HEK293T (cell line): ENCODE results near the gene WWTR1.
A peak's percentile ranks its signal among the peaks of the same experiment; 100 is the strongest.

ENCODE experiments used
- CTCF ChIA-PET: fragments of 350-600 bp; formaldehyde crosslinking; extraction: SDS; loops from one replicate; lab custom pipeline; 2021; ENCODE audit warnings: antibody characterized with exemption, inconsistent platforms; lab: Yijun Ruan, JAX
- POLR2A ChIA-PET: fragments of 350-600 bp; formaldehyde crosslinking; extraction: SDS; loops from one replicate; lab custom pipeline; 2020; ENCODE audit warnings: antibody characterized with exemption, inconsistent platforms; lab: Yijun Ruan, JAX
- DNase-seq: peaks from one replicate; pipeline ENCODE4 v3.0.0; 2012; ENCODE audit warnings: mixed read lengths; ENCODE audit errors: extremely low spot score
- ARNT ChIP-seq: fragments of 450-650 bp; IDR thresholded peaks from 2 replicates; pipeline ENCODE4 v1.6.1; 2017; ENCODE audit warnings: mild to moderate bottlenecking
- BHLHE40 ChIP-seq: fragments of 450-650 bp; IDR thresholded peaks from 2 replicates; pipeline ENCODE4 v1.6.1; 2016; ENCODE audit warnings: mild to moderate bottlenecking, moderate library complexity, borderline replicate concordance
- CTBP1 ChIP-seq: fragments of 450-650 bp; IDR thresholded peaks from 2 replicates; pipeline ENCODE4 v1.6.1; 2016; ENCODE audit warnings: borderline replicate concordance
- ELF4 ChIP-seq: fragments of 450-650 bp; IDR thresholded peaks from 2 replicates; pipeline ENCODE4 v1.6.1; 2017; ENCODE audit warnings: antibody characterized with exemption
- FOXA1 ChIP-seq: fragments of 450-650 bp; IDR thresholded peaks from 2 replicates; pipeline ENCODE4 v1.6.1; 2016; ENCODE audit warnings: mild to moderate bottlenecking
- FOXK2 ChIP-seq: fragments of 450-650 bp; IDR thresholded peaks from 2 replicates; pipeline ENCODE4 v1.6.1; 2016; ENCODE audit warnings: mild to moderate bottlenecking
- FOXM1 ChIP-seq: fragments of 450-650 bp; IDR thresholded peaks from 2 replicates; pipeline ENCODE4 v1.6.1; 2017; ENCODE audit warnings: mild to moderate bottlenecking, borderline replicate concordance
- HDGF ChIP-seq: fragments of 450-650 bp; IDR thresholded peaks from 2 replicates; pipeline ENCODE4 v1.6.1; 2017; ENCODE audit warnings: antibody characterized with exemption, borderline replicate concordance
- L3MBTL2 ChIP-seq: fragments of 450-650 bp; conservative IDR thresholded peaks from 2 replicates; pipeline ENCODE4 v1.6.1; 2016; ENCODE audit warnings: mild to moderate bottlenecking
- LEF1 ChIP-seq: fragments of 450-650 bp; IDR thresholded peaks from 2 replicates; pipeline ENCODE4 v1.6.1; 2017; ENCODE audit warnings: mild to moderate bottlenecking, borderline replicate concordance
- NFRKB ChIP-seq: fragments of 450-650 bp; IDR thresholded peaks from 2 replicates; pipeline ENCODE4 v1.6.1; 2016; ENCODE audit warnings: mild to moderate bottlenecking, moderate library complexity
- PKNOX1 ChIP-seq: fragments of 450-650 bp; IDR thresholded peaks from 2 replicates; pipeline ENCODE4 v1.6.1; 2016
- SP1 ChIP-seq: fragments of 450-650 bp; IDR thresholded peaks from 2 replicates; pipeline ENCODE4 v1.6.1; 2017
- SUZ12 ChIP-seq: fragments of 450-650 bp; IDR thresholded peaks from 2 replicates; pipeline ENCODE4 v1.6.1; 2016; ENCODE audit warnings: mild to moderate bottlenecking
- TARDBP ChIP-seq: fragments of 450-650 bp; IDR thresholded peaks from 2 replicates; pipeline ENCODE4 v1.6.1; 2016
- ZNF384 ChIP-seq: fragments of 450-650 bp; IDR thresholded peaks from 2 replicates; pipeline ENCODE4 v1.6.1; 2016

WWTR1 gene

GRCh38 chr3:149701977-149702350, 44.1 kb upstream of the WWTR1 start:
- TF ChIP-seq ZNF384 = no peak
- no peak for TF ChIP-seq L3MBTL2
- TF ChIP-seq SP1 = no peak
- no peak for TF ChIP-seq TARDBP
- no peak for DNase-seq
- ChIA-PET POLR2A (no interaction called here), CTCF (no interaction called here)

GRCh38 chr3:149701206-149701976, 43.6 kb upstream of the WWTR1 start:
- ChIA-PET POLR2A (no interaction called here), CTCF (interaction anchor here (0.7 kb wide), 1 partner anchor 66 kb away, joined by 4 read pairs; no protein-coding TSS in a partner anchor)
- no peak for DNase-seq
- no peak for TF ChIP-seq ZNF384
- TF ChIP-seq FOXK2 = no peak
- no peak for TF ChIP-seq HDGF
- TF ChIP-seq SP1 = no peak
- TF ChIP-seq PKNOX1 = no peak
- no peak for TF ChIP-seq L3MBTL2
- TF ChIP-seq FOXA1 = no peak
- TF ChIP-seq CTBP1 = no peak
- no peak for TF ChIP-seq SUZ12
- TF ChIP-seq ARNT = no peak
- no peak for TF ChIP-seq BHLHE40
- TF ChIP-seq TARDBP = no peak
- TF ChIP-seq FOXM1 = no peak
- no peak for TF ChIP-seq ELF4

- ChIA-PET POLR2A (no interaction called here), CTCF (interaction anchor here (1.0 kb wide), 1 partner anchor 16 kb away, joined by 3 read pairs; no protein-coding TSS in a partner anchor)
- TF ChIP-seq FOXK2 (no peak), BHLHE40 (no peak), ZNF384 (no peak), NFRKB (no peak), LEF1 (no peak), ARNT (no peak), FOXM1 (no peak), SUZ12 (no peak), CTBP1 (no peak), PKNOX1 (no peak), TARDBP (no peak), ELF4 (no peak), L3MBTL2 (no peak), FOXA1 (no peak), SP1 (no peak), HDGF (no peak)
- no peak for DNase-seq
These were observed 30.4 kb upstream of the WWTR1 start for GRCh38 chr3:149688122-149688757.

DNA sequence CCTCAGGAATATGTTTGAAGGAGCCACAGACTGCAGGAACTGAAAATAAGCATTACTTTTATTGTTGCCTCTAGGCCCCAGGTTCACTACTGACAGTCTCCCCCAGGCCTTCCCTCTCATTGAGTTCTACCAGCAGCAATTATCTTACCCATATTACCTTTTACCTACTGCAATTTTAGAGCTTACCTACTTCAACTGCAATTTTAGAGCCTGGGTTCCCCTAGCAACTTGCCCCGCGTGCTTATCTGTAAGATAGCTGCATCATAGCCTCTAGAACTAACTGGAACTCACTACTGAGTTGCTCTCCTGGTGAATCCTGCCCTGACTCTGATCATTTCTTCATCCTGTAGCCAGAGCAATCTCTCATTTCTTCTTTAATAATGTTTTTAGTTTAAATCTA, 29.2 kb upstream of the WWTR1 start:
- DNase-seq = no peak
- ChIA-PET POLR2A (no interaction called here), CTCF (interaction anchor here (1.0 to 1.4 kb wide), 2 partner anchors 15 to 30 kb away, joined by 3 to 4 read pairs; no protein-coding TSS in a partner anchor)
- TF ChIP-seq FOXA1 (no peak), SUZ12 (no peak), HDGF (no peak), NFRKB (no peak), FOXM1 (no peak), BHLHE40 (no peak), SP1 (no peak), PKNOX1 (no peak), L3MBTL2 (no peak), LEF1 (no peak)

GRCh38 chr3:149678351-149678950, 20.6 kb upstream of the WWTR1 start:
- CTCF ChIA-PET = no interaction called here
- TF ChIP-seq PKNOX1 (0 out of 2 replicates have a peak, but pooled peaks have one; percentile 9), L3MBTL2 (no peak)
- no peak for DNase-seq
- POLR2A ChIA-PET = no interaction called here

- CTCF ChIA-PET = no interaction called here
- POLR2A ChIA-PET = no interaction called here
These were observed 15.6 kb upstream of the WWTR1 start for GRCh38 chr3:149673393-149673792.

More at GRCh38 chr3:149673393-149673792, 15.6 kb upstream of the WWTR1 start:
- TF ChIP-seq FOXA1 (no peak), LEF1 (no peak), SP1 (no peak), ELF4 (no peak), PKNOX1 (no peak)
- DNase-seq = no peak
